Fibroblast of skin of left quadriceps (primary cell): Measurements from ENCODE around the gene KRTAP1-3.
A peak's percentile ranks its signal among the peaks of the same experiment; 100 is the strongest.
"Not testable (repeated sequence)": the region's sequence is repeated elsewhere in the genome, so short reads cannot be mapped to it uniquely, and the experiment has no call there.

Experiments used
- DNase-seq, 2 experiments: peaks; one replicate each; pipeline ENCODE4 v3.0.0-alpha.2; 2013; ENCODE audit warnings: low read depth in 2 of 2

KRTAP1-3 gene

DNA sequence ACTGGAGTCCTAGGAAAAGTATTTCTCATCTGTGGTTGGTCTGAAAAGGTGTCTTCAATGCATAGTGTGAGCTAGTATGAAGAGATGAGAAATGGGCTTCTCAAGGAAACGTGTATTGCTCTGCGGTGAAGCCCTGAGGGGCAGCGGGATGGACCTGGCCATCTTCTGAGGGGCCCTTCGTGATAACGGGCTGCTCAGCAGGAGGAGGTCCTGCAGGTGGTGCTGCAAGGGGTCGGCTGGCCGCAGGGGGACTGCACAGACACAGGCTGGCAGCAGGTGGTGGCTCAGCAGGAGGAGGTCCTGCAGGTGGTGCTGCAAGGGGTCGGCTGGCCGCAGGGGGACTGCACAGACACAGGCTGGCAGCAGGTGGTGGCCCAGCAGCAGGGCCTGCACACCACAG is 19.9 kb upstream of the KRTAP1-3 start:
- not testable (repeated sequence) for DNase-seq

DNA sequence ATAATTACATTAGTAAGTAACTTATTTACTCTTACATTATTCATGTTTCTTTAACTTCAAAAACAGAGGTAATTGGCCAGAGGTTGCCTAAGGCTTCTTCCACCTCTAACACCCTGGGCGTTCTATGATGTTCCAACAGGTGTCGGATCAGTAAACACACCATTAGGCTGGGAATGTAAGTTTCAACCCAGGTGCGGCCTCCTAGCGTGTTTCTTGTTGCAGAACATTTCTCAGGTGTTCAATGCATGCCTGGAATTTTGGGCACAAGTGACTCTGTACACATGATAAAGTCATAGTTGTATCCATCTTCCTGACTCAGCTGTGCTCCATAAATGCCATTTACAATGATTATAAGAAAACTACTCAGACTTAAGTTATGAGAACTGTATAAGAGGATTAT is 19.4 kb upstream of the KRTAP1-3 start:
- DNase-seq: no peak

DNA sequence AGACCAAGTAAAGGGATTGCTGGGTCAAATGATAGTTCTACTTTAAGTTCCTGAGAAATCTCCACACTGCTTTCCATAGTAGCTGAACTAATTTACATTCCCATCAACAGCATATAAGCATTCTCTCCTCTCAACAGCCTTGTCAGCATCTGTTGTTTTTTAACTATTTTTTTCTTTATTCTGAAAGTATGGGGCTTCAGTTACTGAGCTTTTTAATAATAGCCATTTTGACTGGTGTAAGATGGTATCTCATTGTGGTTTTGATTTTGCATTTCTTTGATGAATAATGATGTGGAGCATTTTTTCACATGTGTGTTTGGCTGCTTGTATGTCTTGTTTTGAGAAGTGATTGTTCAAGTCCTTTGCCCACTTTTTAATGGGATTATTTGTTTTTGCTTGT is 17.9 kb upstream of the KRTAP1-3 start:
- DNase-seq: peak in 1 of 2 experiments; percentile 54

DNA sequence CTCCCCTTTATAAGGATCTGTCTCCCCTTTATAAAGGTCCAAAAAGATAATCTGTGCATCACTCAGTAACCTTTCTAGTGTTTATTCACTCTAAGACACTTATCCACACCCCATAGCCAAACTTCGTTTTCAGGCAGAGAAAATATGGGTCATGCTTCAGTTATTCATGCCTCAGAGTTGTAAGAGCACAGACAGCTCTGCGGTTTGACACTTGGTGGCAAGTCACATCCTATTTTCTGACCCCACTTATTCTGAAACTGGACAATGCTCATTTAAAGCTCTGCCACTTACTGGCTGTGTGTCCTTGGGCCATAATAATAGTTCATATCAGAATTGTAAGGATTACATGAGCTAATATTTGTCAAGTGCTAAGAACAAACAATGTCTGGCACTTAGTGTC is 14.4 kb upstream of the KRTAP1-3 start:
- DNase-seq: no peak

DNA sequence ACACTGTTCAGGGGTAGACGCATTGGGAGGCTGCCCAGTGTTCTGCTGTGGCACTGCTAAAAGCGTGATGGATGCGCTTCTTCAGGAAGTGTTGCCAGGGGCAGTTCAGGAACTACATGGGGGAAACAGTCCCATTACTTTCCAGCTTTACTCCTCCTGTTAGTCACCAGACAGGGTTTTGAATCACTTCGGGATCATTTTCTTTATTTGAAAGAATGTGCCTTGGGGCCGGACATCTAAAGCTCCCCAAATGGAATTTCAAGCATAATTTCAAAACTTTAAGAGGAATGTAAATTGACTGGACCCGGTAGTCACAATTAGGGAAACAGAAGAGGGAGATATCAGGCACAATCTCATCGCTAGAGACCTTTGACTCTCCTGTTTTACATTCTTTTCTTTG is 13.8 kb upstream of the KRTAP1-3 start:
- DNase-seq: no peak

DNA sequence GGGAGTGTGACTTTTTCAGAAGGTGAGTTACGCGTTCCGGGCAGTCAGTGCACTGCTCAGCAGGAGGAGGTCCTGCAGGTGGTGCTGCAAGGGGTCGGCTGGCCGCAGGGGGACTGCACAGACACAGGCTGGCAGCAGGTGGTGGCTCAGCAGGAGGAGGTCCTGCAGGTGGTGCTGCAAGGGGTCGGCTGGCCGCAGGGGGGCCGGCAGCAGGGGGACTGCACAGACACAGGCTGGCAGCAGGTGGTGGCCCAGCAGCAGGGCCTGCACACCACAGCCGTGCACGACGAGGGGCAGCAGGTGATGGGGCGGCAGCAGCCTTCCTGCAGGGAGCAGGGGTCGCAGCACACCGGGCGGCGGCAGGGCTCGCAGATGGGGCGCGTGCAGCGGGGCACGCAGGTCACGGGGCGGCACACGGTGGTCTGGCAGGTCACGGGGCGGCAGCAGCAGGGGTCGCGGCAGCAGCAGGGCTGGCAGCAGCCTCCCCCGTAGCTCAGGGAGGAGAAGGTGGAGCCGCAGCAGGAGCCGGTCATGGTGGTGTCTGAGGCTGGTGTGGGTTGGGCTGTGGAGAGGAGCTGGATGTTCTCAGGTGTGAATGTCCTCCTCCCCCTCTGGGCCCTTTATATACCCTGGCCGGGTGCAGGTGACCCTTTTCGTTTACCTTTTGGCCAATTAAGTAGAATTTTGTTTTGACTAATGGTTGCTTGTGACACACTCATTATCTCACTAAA is 12.2 kb upstream of the KRTAP1-3 start, which contains the start of gene KRTAP2-1:
Gene KRTAP2-1, minus strand, starts transcription at position 582 of the 731 bp plus-strand sequence. Its CDS starts 49 bp downstream, at position 533.
- DNase-seq: not testable (repeated sequence)

DNA sequence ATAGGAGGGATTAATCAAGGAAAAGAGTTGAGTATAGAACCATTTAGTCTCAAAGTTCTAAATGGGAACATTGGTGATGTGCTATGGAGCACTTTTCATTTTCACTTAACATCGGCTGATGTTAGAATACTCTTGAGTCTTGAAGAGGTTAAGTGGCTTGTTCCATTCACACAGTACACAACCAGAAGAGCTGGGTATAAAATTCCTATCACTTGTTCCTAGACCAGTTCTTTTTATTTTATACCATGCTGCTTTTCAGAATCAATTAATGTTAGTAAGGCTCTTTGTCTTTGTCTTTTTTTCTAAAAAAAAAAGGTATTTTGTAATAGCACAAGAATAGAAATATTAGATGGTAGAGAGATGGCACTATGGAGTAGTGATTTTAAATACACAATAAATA is 8.3 kb upstream of the KRTAP1-3 start:
- no peak for DNase-seq

DNA sequence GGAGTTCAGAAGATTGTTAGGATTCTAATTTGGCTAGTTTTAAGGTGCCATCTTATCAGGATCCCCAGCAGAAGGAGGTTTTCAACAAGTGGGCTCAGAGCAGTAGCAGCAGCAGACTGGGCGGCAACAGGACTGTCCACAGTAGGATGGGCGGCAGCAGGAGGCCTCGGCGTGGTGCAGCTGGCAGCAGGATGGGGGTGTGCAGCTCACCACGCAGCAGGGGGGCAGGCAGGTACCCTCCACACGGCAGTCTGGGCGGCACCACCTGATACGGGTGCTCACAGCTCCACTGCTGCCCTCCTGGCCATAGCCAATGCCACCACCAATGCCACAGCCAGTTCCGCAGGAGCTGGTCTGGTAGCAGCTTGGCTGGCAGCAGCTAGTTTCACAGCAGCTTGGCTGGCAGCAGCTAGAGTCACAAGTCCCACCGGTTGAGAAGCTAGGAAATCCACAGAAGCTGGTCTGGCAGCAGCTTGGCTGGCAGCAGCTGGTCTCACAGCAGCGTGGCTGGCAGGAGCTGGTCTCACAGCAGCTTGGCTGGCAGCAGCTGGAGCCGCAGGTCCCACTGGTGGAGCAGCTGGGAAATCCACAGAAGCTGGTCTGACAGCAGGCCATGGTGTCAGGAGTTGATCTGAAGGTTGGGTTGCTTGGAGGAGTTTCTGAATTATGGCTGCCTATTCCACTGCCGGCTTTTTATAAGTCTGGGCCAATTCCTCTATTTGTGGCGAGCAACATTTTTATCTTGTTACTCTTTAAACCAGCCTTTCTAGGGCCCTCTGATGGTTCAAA is 6.3 kb upstream of the KRTAP1-3 start, which contains the start of gene KRTAP1-1:
Gene KRTAP1-1, minus strand, starts transcription at position 668 of the 789 bp plus-strand sequence. Its CDS starts 53 bp downstream, at position 615.
- DNase-seq: not testable (repeated sequence)

DNA sequence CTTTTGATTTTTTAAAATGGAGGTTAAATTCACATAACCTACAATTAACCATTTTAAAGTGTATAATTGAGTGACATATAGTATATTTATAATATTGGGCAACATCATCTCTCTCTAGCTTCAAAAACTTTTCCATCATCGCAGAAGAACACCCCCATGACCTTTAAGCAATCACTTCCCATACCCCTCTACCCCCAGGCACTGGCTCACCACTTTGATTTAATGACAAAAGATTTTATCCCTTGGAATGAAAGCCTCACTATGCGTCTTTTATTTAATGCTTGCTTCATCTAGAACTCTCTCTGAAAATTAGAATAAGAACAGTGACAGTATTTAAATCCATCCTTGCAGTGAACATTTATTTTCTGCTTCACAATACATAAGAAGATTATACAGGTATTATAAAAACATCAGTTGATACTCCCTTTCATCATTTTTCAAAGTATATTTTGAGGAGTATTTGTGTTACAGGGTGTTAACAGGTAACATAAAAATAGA is 3.2 kb upstream of the KRTAP1-3 start:
- no peak for DNase-seq

DNA sequence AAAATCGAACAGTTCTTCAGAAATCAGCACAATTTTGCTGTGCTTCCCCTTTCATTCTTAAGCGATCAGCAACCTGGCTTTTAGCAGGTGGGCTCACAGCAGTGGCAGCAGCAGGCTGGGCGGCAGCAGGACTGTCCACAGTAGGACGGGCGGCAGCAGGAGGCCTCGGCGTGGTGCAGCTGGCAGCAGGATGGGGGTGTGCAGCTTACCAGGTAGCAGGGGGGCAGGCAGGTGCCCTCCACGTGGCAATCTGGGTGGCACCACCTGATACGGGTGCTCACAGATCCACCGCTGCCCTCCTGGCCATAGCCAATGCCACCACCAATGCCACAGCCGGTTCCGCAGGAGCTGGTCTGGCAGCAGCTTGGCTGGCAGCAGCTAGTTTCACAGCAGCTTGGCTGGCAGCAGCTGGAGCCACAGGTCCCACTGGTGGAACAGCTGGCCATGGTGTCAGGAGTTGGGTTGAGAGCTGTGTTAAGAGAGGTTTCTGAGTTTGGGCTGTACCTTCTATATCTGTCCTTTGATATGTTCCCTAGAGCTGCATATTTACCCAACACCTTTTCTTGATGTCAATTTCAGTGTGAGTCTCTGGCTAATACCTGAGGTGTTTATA is 4.9 kb downstream of the KRTAP1-3 start, which contains the start of gene KRTAP1-4:
Gene KRTAP1-4, minus strand, starts transcription at position 563 of the 613 bp plus-strand sequence. Its CDS starts 117 bp downstream, at position 446.
- no peak for DNase-seq

DNA sequence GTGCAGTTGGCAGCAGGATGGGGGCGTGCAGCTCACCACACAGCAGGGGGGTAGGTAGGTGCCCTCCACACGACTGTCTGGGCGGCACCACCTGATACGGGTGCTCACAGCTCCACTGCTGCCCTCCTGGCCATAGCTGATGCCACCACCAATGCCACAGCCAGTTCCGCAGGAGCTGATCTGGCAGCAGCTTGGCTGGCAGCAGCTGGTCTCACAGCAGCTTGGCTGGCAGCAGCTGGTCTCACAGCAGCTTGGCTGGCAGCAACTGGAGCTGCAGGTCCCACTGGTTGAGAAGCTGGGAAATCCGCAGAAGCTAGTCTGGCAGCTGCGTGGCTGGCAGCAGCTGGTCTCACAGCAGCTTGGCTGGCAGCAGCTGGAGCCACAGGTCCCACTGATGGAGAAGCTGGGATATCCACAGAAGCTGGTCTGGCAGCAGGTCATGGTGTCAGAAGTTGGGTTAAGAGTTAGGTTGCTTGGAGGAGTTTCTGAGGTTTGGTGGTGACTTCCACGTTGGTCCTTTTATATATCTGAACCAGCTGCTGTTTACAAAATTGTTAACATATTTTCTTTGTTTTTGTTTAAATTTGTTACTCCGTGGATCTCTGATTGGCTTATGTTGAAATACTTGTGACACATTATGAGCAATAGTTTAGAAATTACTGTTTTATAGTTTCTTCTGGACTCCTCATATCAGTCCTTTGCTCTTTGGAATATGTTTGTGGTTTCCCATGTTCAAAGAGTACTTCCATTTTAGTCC is 7.8 kb downstream of the KRTAP1-3 start, which contains the start of gene KRTAP1-5:
Gene KRTAP1-5, minus strand, starts transcription at position 494 of the 757 bp plus-strand sequence. Its CDS starts 53 bp downstream, at position 441.
- peak; percentile 74 to 77 for DNase-seq

DNA sequence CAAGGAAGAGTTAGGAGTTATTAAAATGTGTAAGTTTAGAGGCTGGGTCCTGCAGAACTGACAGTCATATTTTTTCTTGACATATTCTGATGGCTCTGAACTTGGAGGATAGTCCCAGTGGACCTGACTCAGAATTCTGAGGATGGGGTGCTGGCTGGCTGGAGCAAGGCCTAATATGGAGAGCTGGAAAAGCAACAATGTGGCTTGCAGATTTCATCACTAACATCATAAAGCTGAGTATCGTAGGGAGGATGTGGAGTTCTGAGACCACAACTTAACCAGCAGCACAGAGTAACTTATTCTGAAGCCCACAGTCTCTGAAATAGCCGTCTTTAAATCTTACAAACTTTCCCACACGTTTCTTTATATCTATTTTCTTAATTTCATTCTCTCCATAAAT is 10.0 kb downstream of the KRTAP1-3 start:
- DNase-seq: peak; percentile 65 to 66

DNA sequence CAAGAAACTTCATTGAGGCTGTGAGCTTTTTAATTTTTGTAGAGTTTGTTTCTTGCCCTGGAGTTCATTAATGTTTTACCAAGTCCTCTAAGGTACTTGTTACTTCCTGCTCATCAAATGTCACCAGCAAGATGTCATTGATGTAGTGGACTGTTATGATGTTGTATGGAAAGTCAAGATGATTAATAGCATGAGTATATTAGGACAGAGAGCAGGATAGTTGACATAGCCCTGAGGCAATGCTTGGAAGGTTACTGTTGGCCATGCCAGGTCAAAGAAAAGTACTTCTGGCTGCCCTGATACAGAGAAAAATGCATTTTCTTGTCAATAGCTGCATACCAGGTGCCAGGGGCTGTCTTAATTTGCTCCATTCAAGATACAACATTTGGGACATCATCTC is 14.3 kb downstream of the KRTAP1-3 start:
- DNase-seq: no peak

DNA sequence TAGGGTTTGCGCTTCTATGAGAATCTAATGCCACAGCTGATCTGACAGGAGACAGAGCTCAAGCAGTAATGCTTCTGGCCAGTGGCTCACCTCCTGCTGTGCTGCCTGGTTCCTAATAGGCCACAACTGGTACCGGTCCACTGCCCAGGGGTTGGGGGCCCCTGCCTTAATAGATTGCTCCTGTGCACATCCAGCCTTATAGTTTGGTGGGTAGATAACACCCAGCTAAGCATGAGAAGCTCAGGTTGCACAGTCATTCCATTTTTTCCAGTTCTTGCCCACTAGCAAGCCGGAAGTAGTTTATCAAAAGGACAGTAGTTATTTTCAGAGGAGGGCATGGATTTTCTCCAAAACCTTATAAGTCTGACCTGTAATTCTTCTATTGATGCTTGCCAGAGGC is 15.3 kb downstream of the KRTAP1-3 start:
- DNase-seq: no peak

DNA sequence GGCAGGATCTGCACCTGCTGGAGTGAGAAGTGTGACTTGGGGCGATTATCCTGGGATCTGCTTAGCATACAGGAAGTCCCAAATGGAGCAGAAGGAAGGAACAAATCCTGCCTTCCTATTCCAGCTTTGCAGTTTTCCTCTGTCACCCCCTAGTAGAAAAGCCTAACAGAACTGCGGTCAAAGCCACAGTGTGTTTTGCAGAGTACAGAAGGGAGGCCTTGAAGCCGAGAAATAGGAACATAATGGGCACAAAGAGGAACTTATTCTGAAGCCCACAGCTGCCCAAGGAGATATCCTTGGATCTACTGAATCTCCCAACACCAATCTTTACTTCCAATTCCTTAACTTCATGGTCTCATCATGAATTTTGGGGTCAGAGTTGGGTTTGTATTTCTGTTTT is 16.1 kb downstream of the KRTAP1-3 start:
- DNase-seq: no peak

DNA sequence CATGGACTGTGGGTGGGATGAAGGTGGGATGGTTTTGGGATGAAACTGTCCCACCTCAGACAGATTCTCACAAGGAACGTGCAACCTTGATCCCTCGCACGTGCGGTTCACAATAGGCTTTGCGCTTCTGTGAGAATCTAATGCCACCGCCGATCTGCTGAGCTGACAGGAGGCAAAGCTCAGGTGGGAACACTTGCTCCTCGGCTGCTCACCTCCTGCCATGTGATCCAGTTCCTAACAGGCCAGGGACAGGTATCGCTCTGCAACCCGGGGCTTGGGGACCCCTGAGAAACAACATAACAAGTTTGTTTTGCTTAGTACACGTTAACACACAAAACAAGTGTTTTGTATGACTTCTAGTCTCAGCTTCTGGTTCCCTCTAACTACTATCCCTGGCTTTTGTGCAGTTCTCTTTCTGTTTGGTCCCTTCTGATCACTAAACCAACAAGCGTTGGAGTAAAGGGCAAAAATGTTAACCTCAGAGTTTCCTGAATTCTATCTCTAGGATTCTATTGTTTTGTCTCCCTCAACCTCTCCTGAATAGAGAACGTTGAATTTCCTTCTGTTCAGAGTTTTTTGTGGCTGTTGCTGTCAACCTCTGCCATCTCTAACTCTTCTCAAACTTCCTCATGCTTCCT is 18.0 kb downstream of the KRTAP1-3 start:
- DNase-seq: no peak

DNA sequence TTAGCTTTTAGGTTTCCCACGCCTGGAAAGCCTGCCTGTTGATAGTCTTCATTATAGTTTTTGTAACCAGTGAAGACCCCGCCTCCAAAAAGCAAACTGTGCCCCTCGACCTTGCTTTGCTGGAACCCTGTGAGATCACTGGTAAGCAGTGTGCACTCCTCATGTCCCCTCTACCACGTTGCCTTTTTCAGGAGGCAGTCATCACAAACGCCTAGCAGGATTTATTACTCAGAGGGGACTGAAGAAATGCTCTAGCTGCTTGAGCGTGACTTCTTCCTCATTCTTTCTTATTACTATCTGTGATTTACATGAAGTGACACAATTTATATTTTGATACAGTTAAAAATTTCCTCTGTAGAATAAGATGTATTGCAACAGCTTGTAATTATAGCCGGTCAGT is 19.2 kb downstream of the KRTAP1-3 start:
- no peak for DNase-seq

DNA sequence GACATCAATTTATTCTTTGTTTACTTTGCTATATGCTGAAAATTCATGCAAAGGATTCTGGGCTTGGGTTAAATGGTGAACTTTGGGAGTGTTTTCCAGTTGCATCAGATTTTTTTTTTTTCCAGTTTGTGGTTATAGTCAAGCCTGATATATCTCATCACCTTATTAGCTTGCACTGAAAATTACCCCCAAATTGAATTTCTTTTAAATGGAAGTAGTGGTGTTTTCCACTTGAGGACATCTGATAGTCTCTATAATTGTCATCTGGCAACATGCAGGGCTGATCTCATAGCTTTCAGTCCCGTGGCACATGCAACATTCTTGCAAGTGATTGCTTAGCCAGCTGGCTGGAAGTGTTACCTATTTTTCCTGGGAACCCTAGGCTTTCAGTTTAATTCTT is 21.1 kb downstream of the KRTAP1-3 start:
- DNase-seq: peak; percentile 72 to 75

DNA sequence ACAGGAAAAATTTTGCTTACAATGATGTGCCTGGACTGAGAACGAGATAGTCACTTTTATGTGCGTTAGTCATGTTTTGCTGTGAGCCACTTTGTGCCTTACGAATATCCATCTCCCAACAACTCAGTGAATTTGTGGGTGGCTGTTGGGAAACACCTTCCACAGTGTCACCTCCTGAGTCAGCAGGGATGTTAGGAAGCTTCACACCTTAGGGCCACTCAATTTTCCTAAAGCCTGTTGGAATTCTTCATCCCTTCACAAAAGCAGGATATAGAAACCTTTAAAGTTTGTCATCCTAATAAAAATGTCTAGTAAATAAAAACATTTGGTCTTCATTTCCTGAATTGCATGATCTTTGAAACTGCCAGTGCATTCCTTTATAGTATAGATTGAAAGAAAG is 21.5 kb downstream of the KRTAP1-3 start:
- no peak for DNase-seq

DNA sequence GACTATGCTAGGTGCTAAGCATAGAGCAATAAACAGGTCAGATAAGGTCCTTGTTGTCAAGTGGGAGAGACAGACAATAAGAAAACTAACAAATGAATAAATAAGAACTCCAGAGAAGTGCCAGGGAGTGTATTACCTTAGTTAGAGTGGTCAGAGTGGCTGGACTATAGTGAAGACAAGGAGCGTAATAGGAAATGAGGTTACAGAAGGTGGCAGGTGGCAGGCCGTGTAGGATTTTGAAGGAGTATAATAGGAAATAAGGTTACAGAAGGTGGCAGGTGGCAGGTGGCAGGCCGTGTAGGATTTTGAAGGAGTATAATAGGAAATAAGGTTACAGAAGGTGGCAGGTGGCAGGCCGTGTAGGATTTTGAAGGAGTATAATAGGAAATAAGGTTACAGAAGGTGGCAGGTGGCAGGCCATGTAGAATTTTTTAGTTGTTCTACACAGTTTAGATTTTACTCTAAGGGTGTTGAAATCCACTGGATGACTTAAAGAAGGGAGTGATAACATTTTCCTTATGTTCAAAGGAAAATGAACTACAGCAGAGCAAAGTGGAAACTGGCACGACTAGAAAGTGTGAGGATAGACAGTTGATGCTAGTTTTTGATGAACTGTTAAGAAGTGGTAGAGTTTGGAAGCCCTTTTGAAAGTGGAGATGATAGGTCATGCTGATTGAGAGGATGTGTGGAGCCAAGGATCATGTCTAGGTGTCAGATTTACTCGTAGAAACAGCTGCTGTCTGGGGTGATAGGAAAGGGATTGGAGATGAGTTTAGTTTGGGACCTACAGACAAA is 22.2 kb downstream of the KRTAP1-3 start:
- DNase-seq: no peak
